Right lobe of liver (tissue), 4 donors: ENCODE results near the gene LRMDA.

Experiments
- POLR2A ChIP-seq: fragments of 450-650 bp; IDR thresholded peaks from one replicate; pipeline ENCODE4 v1.6.1; 2017; ENCODE audit warnings: antibody characterized with exemption, mild to moderate bottlenecking
- TF ChIP-seq, protein P1 (sequence below), 4 donors: fragments of 200-600 bp in 3 of 4; fragments of 450-650 bp in 1 of 4; IDR thresholded peaks; one replicate each; pipeline versions ENCODE4 v1.5.1 to v1.8.0; 2016 to 2022; ENCODE audit warnings: antibody characterized with exemption in 4 of 4, mild to moderate bottlenecking in 2 of 4
- donor health status: DM: no; HTN: no; CAD: no.
- donor health status: DM: no; HTN: no; CAD: no.
- donor health status: DM: no; HTN: yes; CAD: no.

DNA sequence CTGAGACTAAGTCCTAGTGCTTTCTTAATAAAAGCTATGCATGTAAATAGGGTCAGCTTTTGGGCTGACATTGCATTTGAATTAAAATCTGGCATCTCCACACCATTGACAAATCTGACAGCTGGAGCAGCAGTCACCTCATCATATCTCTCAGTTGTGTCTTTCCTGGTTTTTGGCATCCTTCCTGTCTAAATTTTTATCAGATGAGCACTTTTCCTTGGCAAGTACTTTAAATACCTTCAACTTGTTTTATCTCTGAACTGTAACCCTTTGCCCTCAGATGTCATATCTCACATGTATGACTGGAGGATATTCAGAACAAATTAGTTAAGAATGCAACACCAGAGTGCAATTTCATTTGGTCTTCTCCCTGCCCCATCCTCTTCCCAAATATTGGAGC lies 1066.2 kb downstream of the LRMDA start:
- TF ChIP-seq, protein P1, sequence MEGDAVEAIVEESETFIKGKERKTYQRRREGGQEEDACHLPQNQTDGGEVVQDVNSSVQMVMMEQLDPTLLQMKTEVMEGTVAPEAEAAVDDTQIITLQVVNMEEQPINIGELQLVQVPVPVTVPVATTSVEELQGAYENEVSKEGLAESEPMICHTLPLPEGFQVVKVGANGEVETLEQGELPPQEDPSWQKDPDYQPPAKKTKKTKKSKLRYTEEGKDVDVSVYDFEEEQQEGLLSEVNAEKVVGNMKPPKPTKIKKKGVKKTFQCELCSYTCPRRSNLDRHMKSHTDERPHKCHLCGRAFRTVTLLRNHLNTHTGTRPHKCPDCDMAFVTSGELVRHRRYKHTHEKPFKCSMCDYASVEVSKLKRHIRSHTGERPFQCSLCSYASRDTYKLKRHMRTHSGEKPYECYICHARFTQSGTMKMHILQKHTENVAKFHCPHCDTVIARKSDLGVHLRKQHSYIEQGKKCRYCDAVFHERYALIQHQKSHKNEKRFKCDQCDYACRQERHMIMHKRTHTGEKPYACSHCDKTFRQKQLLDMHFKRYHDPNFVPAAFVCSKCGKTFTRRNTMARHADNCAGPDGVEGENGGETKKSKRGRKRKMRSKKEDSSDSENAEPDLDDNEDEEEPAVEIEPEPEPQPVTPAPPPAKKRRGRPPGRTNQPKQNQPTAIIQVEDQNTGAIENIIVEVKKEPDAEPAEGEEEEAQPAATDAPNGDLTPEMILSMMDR (IDR thresholded peaks at IDR 0.05): no peak
- TF ChIP-seq POLR2A: no peak
